GM21786 (cell line): Measurements from ENCODE around the gene SLTM.
"Not testable (repeated sequence)": the region's sequence is repeated elsewhere in the genome, so short reads cannot be mapped to it uniquely, and the experiment has no call there.

Experiments used
- ATAC-seq: cut with Tn5 transposase; IDR thresholded peaks from one replicate; pipeline ENCODE4 v1.9.1; 2021; ENCODE audit not compliant: unreplicated experiment

SLTM gene

GRCh38 chr15:58877999-58878825, 55.3 kb downstream of the SLTM start:
- no peak for ATAC-seq

- no peak for ATAC-seq
These were observed 57.0 kb downstream of the SLTM start for GRCh38 chr15:58876306-58877106.

GRCh38 chr15:58875343-58875742, 58.1 kb downstream of the SLTM start:
- no peak for ATAC-seq

- ATAC-seq = no peak
These were observed 60.2 kb downstream of the SLTM start for GRCh38 chr15:58873267-58873666.

GRCh38 chr15:58870451-58870850, 63.0 kb downstream of the SLTM start:
- no peak for ATAC-seq

GRCh38 chr15:58867926-58868325, 65.6 kb downstream of the SLTM start:
- no peak for ATAC-seq

GRCh38 chr15:58865425-58865880, 68.0 kb downstream of the SLTM start:
- no peak for ATAC-seq

- no peak for ATAC-seq
These were observed 68.7 kb downstream of the SLTM start for GRCh38 chr15:58864602-58865424.

GRCh38 chr15:58862326-58862725, 71.2 kb downstream of the SLTM start:
- no peak for ATAC-seq

- not testable (repeated sequence) for ATAC-seq
These were observed 76.9 kb downstream of the SLTM start for GRCh38 chr15:58856621-58857020.

GRCh38 chr15:58856086-58856485, 77.4 kb downstream of the SLTM start:
- ATAC-seq = no peak

GRCh38 chr15:58854593-58854992, 78.9 kb downstream of the SLTM start:
- ATAC-seq = no peak

- ATAC-seq = no peak
These were observed 81.1 kb downstream of the SLTM start for GRCh38 chr15:58852347-58852746.

- ATAC-seq = not testable (repeated sequence)
These were observed 82.3 kb downstream of the SLTM start for GRCh38 chr15:58851205-58851604.

GRCh38 chr15:58842713-58843396, 90.6 kb downstream of the SLTM start:
- ATAC-seq = no peak

- no peak for ATAC-seq
These were observed 93.4 kb downstream of the SLTM start for GRCh38 chr15:58840048-58840447.

GRCh38 chr15:58839485-58839884, 94.0 kb downstream of the SLTM start:
- ATAC-seq = no peak

GRCh38 chr15:58833681-58834426, 99.6 kb downstream of the SLTM start:
- not testable (repeated sequence) for ATAC-seq

GRCh38 chr15:58830556-58830955, 102.9 kb downstream of the SLTM start:
- no peak for ATAC-seq
